ENCODE measurements around the gene DDX20.
"Not testable (repeated sequence)": the region's sequence is repeated elsewhere in the genome, so short reads cannot be mapped to it uniquely, and the experiment has no call there.

Gene DDX20

GRCh38 chr1:111792249-111792648 is 36.5 kb downstream of the DDX20 start:
- no peak for DNase-seq (ENCODE audit: low spot score)

- DNase-seq (ENCODE audit: low spot score), result no peak
Measured at GRCh38 chr1:111793923-111794322, 38.2 kb downstream of the DDX20 start.

GRCh38 chr1:111795401-111795800 is 39.7 kb downstream of the DDX20 start:
- DNase-seq (ENCODE audit: low spot score), result no peak

- no peak for DNase-seq (ENCODE audit: low spot score)
Measured at GRCh38 chr1:111798580-111798979, 42.9 kb downstream of the DDX20 start.

- DNase-seq (ENCODE audit: low spot score), result not testable (repeated sequence)
Measured at GRCh38 chr1:111799722-111800121, 44.0 kb downstream of the DDX20 start.

GRCh38 chr1:111801071-111801850 is 45.6 kb downstream of the DDX20 start:
- DNase-seq (ENCODE audit: low spot score), result no peak

- no peak for DNase-seq (ENCODE audit: low spot score)
Measured at GRCh38 chr1:111802110-111802509, 46.4 kb downstream of the DDX20 start.

- no peak for DNase-seq (ENCODE audit: low spot score)
Measured at GRCh38 chr1:111802984-111803383, 47.3 kb downstream of the DDX20 start.

GRCh38 chr1:111803951-111804350 is 48.2 kb downstream of the DDX20 start:
- DNase-seq (ENCODE audit: low spot score), result no peak

GRCh38 chr1:111804776-111805175 is 49.1 kb downstream of the DDX20 start:
- no peak for DNase-seq (ENCODE audit: low spot score)

GRCh38 chr1:111805251-111805650 is 49.5 kb downstream of the DDX20 start:
- DNase-seq (ENCODE audit: low spot score), result no peak

- DNase-seq (ENCODE audit: low spot score), result no peak
Measured at GRCh38 chr1:111811891-111812290, 56.2 kb downstream of the DDX20 start.

- DNase-seq (ENCODE audit: low spot score), result no peak
Measured at GRCh38 chr1:111812306-111812705, 56.6 kb downstream of the DDX20 start.

GRCh38 chr1:111813440-111814304 is 58.0 kb downstream of the DDX20 start:
- no peak for DNase-seq (ENCODE audit: low spot score)

GRCh38 chr1:111814305-111814628 is 58.6 kb downstream of the DDX20 start:
- no peak for DNase-seq (ENCODE audit: low spot score)

- no peak for DNase-seq (ENCODE audit: low spot score)
Measured at GRCh38 chr1:111814642-111815041, 58.9 kb downstream of the DDX20 start.

Data from CD4-positive, alpha-beta T cell treated with Interleukin-2 at 100 ng/mL for 4 hours (primary cell).